ENCODE data around the gene EIF2B4. TPM values are rescaled to one million over a fixed set of nuclear protein-coding genes. Genes with fewer than 3 reads are reported as not detected.

EIF2B4 gene
- total RNA-seq, 1 donor from 2014 or later, result 47.1 TPM

DNA sequence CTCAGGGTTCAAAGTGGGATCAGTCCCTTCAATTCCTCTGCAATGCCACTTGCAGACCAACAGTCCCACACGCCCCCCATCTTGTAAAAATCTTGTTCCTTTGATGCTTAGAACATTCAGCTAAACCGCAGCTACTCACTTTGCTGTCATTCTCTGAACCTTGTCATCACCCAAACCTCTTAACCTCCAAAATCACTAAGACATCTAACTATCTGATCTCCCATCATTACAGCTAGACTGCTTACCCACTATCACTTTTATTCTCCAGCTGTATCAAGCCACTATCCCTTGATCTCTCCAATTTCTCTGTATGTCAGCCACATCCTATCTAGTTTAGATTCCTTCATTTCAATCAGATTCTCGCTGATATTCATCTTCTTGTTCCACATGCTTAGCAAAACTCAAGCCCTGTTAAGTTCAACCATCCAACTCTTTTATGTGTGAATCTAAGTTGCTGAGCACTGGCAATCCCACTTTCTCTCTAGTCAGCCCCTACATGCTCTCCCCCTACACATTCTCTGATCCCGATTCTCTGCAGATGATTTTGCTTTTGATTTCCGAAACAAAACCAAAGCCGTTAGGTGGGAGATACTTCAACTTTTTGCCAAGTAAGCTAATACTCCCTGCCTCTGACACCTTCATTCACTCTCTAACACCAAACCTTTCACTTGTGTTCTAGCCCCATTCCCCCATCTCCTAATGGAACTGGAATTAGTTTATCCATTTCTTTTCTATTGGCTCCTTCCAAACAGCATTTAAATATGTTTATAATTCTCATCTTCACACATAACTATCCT lies 18.1 kb downstream of the EIF2B4 start:
- no peak for DNase-seq (ENCODE audit: low spot score in 2 of 2, unreplicated experiment in 2 of 2)
- no peaks in the 10 kb centered on the region for H3K27me3 Mint-ChIP-seq (ENCODE audit: low read depth)
- peaks cover 13% of the 10 kb centered on the region for H3K4me1 Mint-ChIP-seq
- TF ChIP-seq, protein P1, sequence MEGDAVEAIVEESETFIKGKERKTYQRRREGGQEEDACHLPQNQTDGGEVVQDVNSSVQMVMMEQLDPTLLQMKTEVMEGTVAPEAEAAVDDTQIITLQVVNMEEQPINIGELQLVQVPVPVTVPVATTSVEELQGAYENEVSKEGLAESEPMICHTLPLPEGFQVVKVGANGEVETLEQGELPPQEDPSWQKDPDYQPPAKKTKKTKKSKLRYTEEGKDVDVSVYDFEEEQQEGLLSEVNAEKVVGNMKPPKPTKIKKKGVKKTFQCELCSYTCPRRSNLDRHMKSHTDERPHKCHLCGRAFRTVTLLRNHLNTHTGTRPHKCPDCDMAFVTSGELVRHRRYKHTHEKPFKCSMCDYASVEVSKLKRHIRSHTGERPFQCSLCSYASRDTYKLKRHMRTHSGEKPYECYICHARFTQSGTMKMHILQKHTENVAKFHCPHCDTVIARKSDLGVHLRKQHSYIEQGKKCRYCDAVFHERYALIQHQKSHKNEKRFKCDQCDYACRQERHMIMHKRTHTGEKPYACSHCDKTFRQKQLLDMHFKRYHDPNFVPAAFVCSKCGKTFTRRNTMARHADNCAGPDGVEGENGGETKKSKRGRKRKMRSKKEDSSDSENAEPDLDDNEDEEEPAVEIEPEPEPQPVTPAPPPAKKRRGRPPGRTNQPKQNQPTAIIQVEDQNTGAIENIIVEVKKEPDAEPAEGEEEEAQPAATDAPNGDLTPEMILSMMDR (IDR thresholded peaks at IDR 0.05; ENCODE audit: unreplicated experiment), result no peak
- H3K9me3 Mint-ChIP-seq, result no peaks in the 10 kb centered on the region
- no peak overlapping the region for H3K4me3 Mint-ChIP-seq
- H3K36me3 Mint-ChIP-seq, result peaks cover 5% of the 10 kb centered on the region
- no peak overlapping the region for H3K27ac Mint-ChIP-seq

DNA sequence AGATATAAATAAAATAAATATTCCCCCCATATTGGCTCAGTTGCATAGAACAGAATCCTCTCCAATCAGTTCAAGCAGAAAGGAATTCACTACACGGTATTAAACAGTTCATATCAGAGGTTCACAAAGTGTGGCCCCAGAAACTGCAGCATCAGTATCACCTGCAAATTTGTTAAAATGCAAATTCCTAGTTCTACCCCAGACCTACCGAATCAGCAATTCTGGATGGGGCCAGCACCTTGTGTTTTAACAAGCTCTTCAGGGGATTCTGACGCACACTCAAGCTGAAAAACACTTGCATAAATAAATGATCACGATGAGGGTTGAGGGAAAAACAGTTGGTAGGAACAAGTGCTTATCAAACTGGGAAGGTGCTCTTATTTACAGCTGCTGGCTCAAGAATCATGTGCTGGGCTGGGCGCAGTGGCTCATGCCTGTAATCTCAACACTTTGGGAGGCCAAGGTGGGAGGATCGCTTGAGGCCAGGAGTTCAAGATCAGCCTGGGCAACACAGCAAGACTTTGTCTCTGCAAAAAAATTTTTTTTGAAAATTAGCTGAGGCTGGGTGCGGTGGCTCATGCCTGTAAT lies 19.9 kb downstream of the EIF2B4 start:
- H3K4me1 Mint-ChIP-seq, result peaks cover 5% of the 10 kb centered on the region
- H3K27ac Mint-ChIP-seq, result no peak overlapping the region
- DNase-seq (ENCODE audit: low spot score in 2 of 2, unreplicated experiment in 2 of 2), result no peak
- H3K4me3 Mint-ChIP-seq, result no peak overlapping the region
- peaks cover 5% of the 10 kb centered on the region for H3K36me3 Mint-ChIP-seq
- H3K9me3 Mint-ChIP-seq, result no peaks in the 10 kb centered on the region
- TF ChIP-seq, protein P1 (IDR thresholded peaks at IDR 0.05; ENCODE audit: unreplicated experiment), result no peak
- no peaks in the 10 kb centered on the region for H3K27me3 Mint-ChIP-seq (ENCODE audit: low read depth)

DNA sequence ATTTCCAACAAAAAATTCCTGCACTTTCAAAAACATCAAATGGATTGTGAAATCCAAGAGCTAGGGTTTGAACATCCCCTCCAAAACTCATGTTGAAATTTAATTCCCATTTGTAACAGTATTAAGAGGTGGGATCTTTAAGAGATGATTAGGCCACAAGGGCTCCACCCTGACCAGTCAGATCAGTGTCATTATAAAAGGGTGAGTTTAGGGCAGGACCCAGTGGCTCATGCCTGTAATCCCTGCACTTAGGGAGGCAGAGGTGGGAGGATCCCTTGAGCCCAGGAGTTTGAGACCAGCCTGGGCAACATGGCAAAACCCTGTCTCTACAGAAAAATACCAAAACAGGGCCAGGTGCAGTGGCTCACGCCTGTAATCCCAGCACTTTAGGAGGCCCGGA lies 22.5 kb downstream of the EIF2B4 start:
- TF ChIP-seq, protein P1 (IDR thresholded peaks at IDR 0.05; ENCODE audit: unreplicated experiment), result no peak
- no peak for DNase-seq (ENCODE audit: low spot score in 2 of 2, unreplicated experiment in 2 of 2)
- Mint-ChIP-seq H3K9me3 (no peaks in the 10 kb centered on the region), H3K27ac (no peak overlapping the region), H3K36me3 (peaks cover 8% of the 10 kb centered on the region), H3K4me1 (no peaks in the 10 kb centered on the region), H3K27me3 (ENCODE audit: low read depth) (no peaks in the 10 kb centered on the region), H3K4me3 (no peak overlapping the region)

DNA sequence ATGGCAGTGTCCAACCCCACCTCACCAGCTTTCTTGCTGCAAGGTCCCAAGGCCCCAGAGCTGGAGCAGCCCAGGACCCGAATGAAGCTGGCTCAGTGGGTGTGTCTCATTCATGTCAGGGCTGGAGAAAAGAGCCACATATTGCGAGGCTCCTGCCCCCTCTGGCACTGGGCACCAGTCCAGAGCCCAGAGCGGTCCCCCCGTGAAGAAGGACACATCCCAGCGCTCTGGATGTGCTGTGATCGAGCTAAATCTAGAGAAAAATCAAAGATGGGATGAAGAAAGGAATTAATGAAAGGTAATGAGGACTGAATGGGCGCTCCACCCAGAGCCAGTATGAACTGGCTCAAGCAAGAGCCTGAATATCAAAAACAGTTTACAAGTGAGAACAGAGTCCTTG lies 34.0 kb downstream of the EIF2B4 start:
- H3K9me3 Mint-ChIP-seq, result no peaks in the 10 kb centered on the region
- DNase-seq (ENCODE audit: low spot score in 2 of 2, unreplicated experiment in 2 of 2), result no peak
- TF ChIP-seq, protein P1 (IDR thresholded peaks at IDR 0.05; ENCODE audit: unreplicated experiment), result no peak
- peaks cover 34% of the 10 kb centered on the region for H3K36me3 Mint-ChIP-seq
- no peak overlapping the region for H3K4me3 Mint-ChIP-seq
- H3K27me3 Mint-ChIP-seq (ENCODE audit: low read depth), result no peaks in the 10 kb centered on the region
- H3K27ac Mint-ChIP-seq, result no peak overlapping the region
- no peaks in the 10 kb centered on the region for H3K4me1 Mint-ChIP-seq

- no peaks in the 10 kb centered on the region for H3K27me3 Mint-ChIP-seq (ENCODE audit: low read depth)
- no peak overlapping the region for H3K27ac Mint-ChIP-seq
- peaks cover 36% of the 10 kb centered on the region for H3K36me3 Mint-ChIP-seq
- no peak overlapping the region for H3K4me3 Mint-ChIP-seq
- H3K9me3 Mint-ChIP-seq, result no peaks in the 10 kb centered on the region
- DNase-seq (ENCODE audit: low spot score in 2 of 2, unreplicated experiment in 2 of 2), result no peak
- no peaks in the 10 kb centered on the region for H3K4me1 Mint-ChIP-seq
- TF ChIP-seq, protein P1 (IDR thresholded peaks at IDR 0.05; ENCODE audit: unreplicated experiment), result no peak
Measured at GRCh38 chr2:27335311-27335710, 34.8 kb downstream of the EIF2B4 start.
